GM12878 (cell line): Measurements from ENCODE around the gene CHID1. TPM values are rescaled to one million over a fixed set of nuclear protein-coding genes. Genes with fewer than 3 reads are reported as not detected.

Source experiments
- ATAC-seq: fragments of 200-7000 bp; cut with Tn5 transposase; 3 replicates; pipeline ENCODE4 v1.9.1; 2020; ENCODE audit warnings: mild to moderate bottlenecking, moderate library complexity
- BruUV-seq: library from RNA; stranded (reverse); fragments of 400-500 nt; replicated peaks from 2 replicates; lab custom pipeline; 2021; lab: Mats Ljungman, UMichigan
- CTCF ChIA-PET: fragments of 300-600 bp; sonication (Branson Sonifier 250); formaldehyde crosslinking; extraction: SDS; loops from one replicate; lab custom pipeline; 2021; ENCODE audit warnings: inconsistent platforms; lab: Yijun Ruan, JAX
- POLR2A ChIA-PET: fragments of 350-600 bp; formaldehyde crosslinking; extraction: SDS; loops from one replicate; lab custom pipeline; 2021; ENCODE audit warnings: inconsistent platforms; lab: Charles Lee
- RAD21 ChIA-PET: fragments of 300-600 bp; sonication (Branson Sonifier 250); formaldehyde crosslinking; loops from one replicate; lab custom pipeline; 2023; ENCODE audit warnings: antibody characterized with exemption; ENCODE audit not compliant: unreplicated experiment; lab: Charles Lee
- SMC1A ChIA-PET: fragments of 300-600 bp; sonication (Branson Sonifier 250); formaldehyde crosslinking; loops from one replicate; lab custom pipeline; 2023; ENCODE audit not compliant: unreplicated experiment, uncharacterized antibody; lab: Charles Lee
- DNase-seq: peaks from one replicate; pipeline ENCODE4 v3.0.0-alpha.2; 2011; ENCODE audit warnings: low read depth, low spot score
- FAIRE-seq: peaks from 3 replicates; lab custom pipeline; 2011; peaks lifted over from hg19 to GRCh38; lab: Jason Lieb, UNC
- H2AFZ ChIP-seq: 2 replicates; pipeline ENCODE4 v1.6.0; 2011; ENCODE audit warnings: low read depth, low read length, control low read depth; ENCODE audit not compliant: control insufficient read depth
- H3K27ac ChIP-seq: 2 replicates; pipeline ENCODE4 v1.5.1; 2011; ENCODE audit warnings: control low read depth; ENCODE audit not compliant: control insufficient read depth, insufficient read depth
- H3K27me3 ChIP-seq, 2 experiments: replicated peaks in 1 of 2; 2 replicates each; pipeline versions ENCODE4 v1.6.0 to v1.6.1; 2011; ENCODE audit warnings: low read length in 1 of 2; ENCODE audit not compliant: control insufficient read depth in 2 of 2, insufficient read depth in 2 of 2
- H3K36me3 ChIP-seq, 2 experiments: 2 replicates each; pipeline ENCODE4 v1.5.1; 2011; ENCODE audit warnings: low read length in 1 of 2; ENCODE audit not compliant: control insufficient read depth in 2 of 2, insufficient read depth in 2 of 2
- H3K4me1 ChIP-seq: 2 replicates; pipeline ENCODE4 v1.6.1; 2011; ENCODE audit warnings: mild to moderate bottlenecking, low read length, moderate library complexity, mixed read lengths; ENCODE audit not compliant: control insufficient read depth, insufficient read depth
- H3K4me2 ChIP-seq: 2 replicates; pipeline ENCODE4 v1.6.0; 2011; ENCODE audit warnings: control low read depth; ENCODE audit not compliant: control insufficient read depth, insufficient read depth
- H3K4me3 ChIP-seq: fragments of 200-600 bp; sonication (generic); 2 replicates; pipeline ENCODE4 v1.5.1; 2016
- H3K79me2 ChIP-seq: 2 replicates; pipeline ENCODE4 v1.6.0; 2011; ENCODE audit warnings: low read length; ENCODE audit not compliant: control insufficient read depth, insufficient read depth
- H3K9ac ChIP-seq: 2 replicates; pipeline ENCODE4 v1.8.0; 2011; ENCODE audit warnings: low read length, control low read depth, mixed read lengths; ENCODE audit not compliant: control insufficient read depth, insufficient read depth
- H3K9me3 ChIP-seq: replicated peaks from 3 replicates; pipeline ENCODE4 v1.5.1; 2011; ENCODE audit warnings: mild to moderate bottlenecking, low read length; ENCODE audit not compliant: control insufficient read depth, insufficient read depth
- H4K20me1 ChIP-seq: 2 replicates; pipeline ENCODE4 v1.6.0; 2011; ENCODE audit not compliant: control insufficient read depth, insufficient read depth
- ASH2L ChIP-seq: fragments of 300-600, 200-600 bp; sonication (generic); IDR thresholded peaks from 2 replicates; pipeline ENCODE4 v1.6.1; 2017; ENCODE audit warnings: low read depth, mild to moderate bottlenecking, borderline replicate concordance
- CREB1 ChIP-seq: IDR thresholded peaks from 2 replicates; pipeline ENCODE4 v1.6.1; 2012; ENCODE audit warnings: low read depth, mild to moderate bottlenecking, inconsistent platforms
- ESRRA ChIP-seq: IDR thresholded peaks from 2 replicates; pipeline ENCODE4 v1.6.1; 2012; ENCODE audit warnings: mild to moderate bottlenecking, low read length, improper control_type of control experiment
- FOXK2 ChIP-seq: fragments of 450-650 bp; IDR thresholded peaks from 2 replicates; pipeline ENCODE4 v1.6.1; 2017; ENCODE audit warnings: mild to moderate bottlenecking, moderate library complexity
- IKZF1 ChIP-seq: fragments of 450-650 bp; conservative IDR thresholded peaks from 2 replicates; pipeline ENCODE4 v1.6.1; 2017; ENCODE audit warnings: antibody characterized with exemption, mild to moderate bottlenecking
- MEF2B ChIP-seq: fragments of 450-650 bp; IDR thresholded peaks from 2 replicates; pipeline ENCODE4 v1.6.1; 2018; ENCODE audit warnings: mild to moderate bottlenecking, moderate library complexity; ENCODE audit not compliant: partially characterized antibody, poor library complexity, severe bottlenecking
- MTA3 ChIP-seq: IDR thresholded peaks from 2 replicates; pipeline ENCODE4 v1.6.1; 2012; ENCODE audit warnings: low read length, inconsistent platforms, borderline replicate concordance
- NR2C2 ChIP-seq: IDR thresholded peaks from 2 replicates; pipeline ENCODE4 v1.6.1; 2011; ENCODE audit warnings: borderline replicate concordance, low read depth; ENCODE audit not compliant: control insufficient read depth, insufficient read length
- STAT3 ChIP-seq: IDR thresholded peaks from 2 replicates; pipeline ENCODE4 v1.6.1; 2011; ENCODE audit warnings: low read depth, low read length, improper control_type of control experiment
- ZNF217 ChIP-seq: fragments of 450-650 bp; IDR thresholded peaks from 2 replicates; pipeline ENCODE4 v1.6.1; 2017; ENCODE audit warnings: antibody characterized with exemption, mild to moderate bottlenecking
- ZNF384 ChIP-seq: IDR thresholded peaks from 2 replicates; pipeline ENCODE4 v1.6.1; 2012; ENCODE audit warnings: low read depth, mild to moderate bottlenecking, low read length, improper control_type of control experiment, borderline replicate concordance
- WGBS: methylation state at CpG from one replicate; pipeline ENCODE4 v1.1.6; 2016; ENCODE audit warnings: low lambda C conversion rate; ENCODE audit not compliant: insufficient replicate concordance, insufficient coverage; ENCODE audit errors: missing lambda C conversion rate; 5-methylcytosine and 5-hydroxymethylcytosine counted together
- in situ Hi-C: fragments of 300-500 bp; cut with MboI; formaldehyde crosslinking; loops from 9 replicates; pipeline ENCODE4 v1.14.3; 2018; ENCODE audit warnings: mixed read lengths
- intact Hi-C: fragments of 100-400 bp; cut with micrococcal nuclease; formaldehyde crosslinking; loops from one replicate; pipeline ENCODE4 v1.14.2; 2022; ENCODE audit not compliant: unreplicated experiment
- polyA plus RNA-seq, 11 experiments: library from polyadenylated mRNA; depleted of rRNA in 4 of 11; unstranded in 6 of 11; stranded (reverse) in 5 of 11; fragments of >200 nt; fragmentation: Nextera tagmentation in 4 of 11; fragmentation: Illumina TruSeq in 1 of 11; extraction: Ambion mirVana in 4 of 11; extraction: Trizol in 1 of 11; gene quantifications; 1 replicate in 1 of 11; 2 replicates in 10 of 11; pipeline versions ENCODE4 v1.2.1 to v1.2.3, GENCODE V29; 2011 to 2016; ENCODE audit warnings: inconsistent platforms in 2 of 11, missing spikeins in 2 of 11, low read depth in 1 of 11
- total RNA-seq, 4 experiments: library from RNA; depleted of rRNA in 3 of 4; stranded (reverse); fragments of >200 nt in 3 of 4; fragmentation: Illumina TruSeq in 1 of 4; extraction: Trizol in 1 of 4; gene quantifications; 2 replicates each; pipeline versions ENCODE4 v1.2.1 to v1.2.3, GENCODE V29; 2013 to 2021
- TF ChIP-seq, protein P1 (sequence below): fragments of 450-650 bp; conservative IDR thresholded peaks from 2 replicates; pipeline ENCODE4 v1.6.1; 2017; ENCODE audit warnings: mild to moderate bottlenecking, moderate library complexity
- TF ChIP-seq, protein P2 (sequence below): IDR thresholded peaks from 2 replicates; pipeline ENCODE4 v1.6.1; 2011; ENCODE audit warnings: low read depth, mild to moderate bottlenecking, low read length, moderate library complexity, borderline replicate concordance; ENCODE audit errors: extremely low read depth
- TF ChIP-seq, protein P3 (sequence below): fragments of 450-650 bp; IDR thresholded peaks from 2 replicates; pipeline ENCODE4 v1.6.1; 2017; ENCODE audit warnings: mild to moderate bottlenecking
- TF ChIP-seq, protein P4 (sequence below): fragments of 450-650 bp; IDR thresholded peaks from 2 replicates; pipeline ENCODE4 v1.6.1; 2017; ENCODE audit warnings: mild to moderate bottlenecking, low read depth, inconsistent platforms; ENCODE audit not compliant: poor library complexity, severe bottlenecking
- TF ChIP-seq, protein P5 (sequence below): IDR thresholded peaks from 2 replicates; pipeline ENCODE4 v1.6.1; 2012; ENCODE audit warnings: low read length, inconsistent platforms

Gene CHID1
- total and polyA plus RNA-seq, 10 of the 15 experiments (the other 5 are each of a cell fraction or from before 2014, with no cell fraction given): 4.8 to 75.2 (median 30.1) TPM

DNA sequence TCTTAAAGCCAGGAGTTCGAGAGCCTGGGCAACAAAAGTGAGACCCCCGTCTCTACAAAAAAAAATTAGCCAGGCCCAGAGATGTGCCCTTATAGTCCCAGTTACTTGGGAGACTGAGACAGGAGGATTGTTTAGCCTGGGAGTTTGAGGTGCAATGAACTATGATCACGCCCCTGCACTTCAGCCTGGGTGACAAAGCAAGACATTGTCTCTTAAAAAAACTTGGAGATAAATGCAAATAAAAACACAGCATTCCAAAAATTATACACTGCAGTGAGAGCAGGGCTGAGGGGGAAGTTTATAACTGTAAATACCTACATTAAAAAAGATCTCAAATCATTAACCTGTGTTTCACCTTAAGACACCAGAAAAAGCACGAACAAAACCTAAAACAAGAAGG lies 37.1 kb upstream of the CHID1 start (continued):
- TF ChIP-seq, protein P1, sequence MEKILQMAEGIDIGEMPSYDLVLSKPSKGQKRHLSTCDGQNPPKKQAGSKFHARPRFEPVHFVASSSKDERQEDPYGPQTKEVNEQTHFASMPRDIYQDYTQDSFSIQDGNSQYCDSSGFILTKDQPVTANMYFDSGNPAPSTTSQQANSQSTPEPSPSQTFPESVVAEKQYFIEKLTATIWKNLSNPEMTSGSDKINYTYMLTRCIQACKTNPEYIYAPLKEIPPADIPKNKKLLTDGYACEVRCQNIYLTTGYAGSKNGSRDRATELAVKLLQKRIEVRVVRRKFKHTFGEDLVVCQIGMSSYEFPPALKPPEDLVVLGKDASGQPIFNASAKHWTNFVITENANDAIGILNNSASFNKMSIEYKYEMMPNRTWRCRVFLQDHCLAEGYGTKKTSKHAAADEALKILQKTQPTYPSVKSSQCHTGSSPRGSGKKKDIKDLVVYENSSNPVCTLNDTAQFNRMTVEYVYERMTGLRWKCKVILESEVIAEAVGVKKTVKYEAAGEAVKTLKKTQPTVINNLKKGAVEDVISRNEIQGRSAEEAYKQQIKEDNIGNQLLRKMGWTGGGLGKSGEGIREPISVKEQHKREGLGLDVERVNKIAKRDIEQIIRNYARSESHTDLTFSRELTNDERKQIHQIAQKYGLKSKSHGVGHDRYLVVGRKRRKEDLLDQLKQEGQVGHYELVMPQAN: no peak
- no peak for TF ChIP-seq MEF2B

DNA sequence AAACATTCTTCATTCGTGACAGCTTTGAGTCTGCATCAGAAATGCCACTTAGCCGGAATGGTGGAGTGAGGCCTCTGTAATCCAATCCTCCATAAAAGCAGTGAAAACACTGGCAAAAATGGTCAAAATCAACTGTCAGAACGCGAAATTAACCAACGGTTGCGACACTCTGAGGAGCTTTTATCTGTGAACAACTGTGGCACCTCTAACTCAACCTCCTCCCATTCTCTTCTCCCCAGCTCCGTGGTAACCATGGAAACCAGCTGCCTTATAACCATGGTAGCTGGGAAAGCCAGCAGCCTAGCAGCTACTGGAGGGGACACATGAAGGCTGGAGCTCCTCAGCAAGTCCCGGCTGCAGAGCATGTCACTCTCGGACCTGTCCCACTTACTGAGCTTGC lies 35.4 kb upstream of the CHID1 start:
- Histone ChIP-seq H3K79me2 (peaks cover 4% of the 10 kb centered on the region), H3K4me3 (no peak overlapping the region), H2AFZ (no peak overlapping the region), H4K20me1 (no peaks in the 10 kb centered on the region), H3K9me3 (no peaks in the 10 kb centered on the region; the same call in 1 of the 3 replicates), H3K36me3 (peaks cover 3 to 9% of the 10 kb centered on the region in 2 experiments), H3K4me1 (no peaks in the 10 kb centered on the region), H3K27me3 (no peaks in the 10 kb centered on the region), H3K9ac (no peak overlapping the region), H3K27ac (no peak overlapping the region), H3K4me2 (no peak overlapping the region)
- FAIRE-seq (no peak), DNase-seq (no peak), ATAC-seq (no peak)
- ChIA-PET CTCF (no interaction called here), POLR2A (no interaction called here), RAD21 (no interaction called here), SMC1A (no interaction called here)
- BruUV-seq: no TSS peak
- 89% methylated on average over 9 of the region's 9 CpGs for WGBS
- intact Hi-C loops: no loop called here
- in situ Hi-C loops: no loop called here
- no peak for TF ChIP-seq ZNF217
- TF ChIP-seq FOXK2: no peak
- TF ChIP-seq MTA3: no peak
- TF ChIP-seq, protein P2, sequence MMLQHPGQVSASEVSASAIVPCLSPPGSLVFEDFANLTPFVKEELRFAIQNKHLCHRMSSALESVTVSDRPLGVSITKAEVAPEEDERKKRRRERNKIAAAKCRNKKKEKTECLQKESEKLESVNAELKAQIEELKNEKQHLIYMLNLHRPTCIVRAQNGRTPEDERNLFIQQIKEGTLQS: no peak
- no peak for TF ChIP-seq ESRRA
- no peak for TF ChIP-seq STAT3
- TF ChIP-seq, protein P3, sequence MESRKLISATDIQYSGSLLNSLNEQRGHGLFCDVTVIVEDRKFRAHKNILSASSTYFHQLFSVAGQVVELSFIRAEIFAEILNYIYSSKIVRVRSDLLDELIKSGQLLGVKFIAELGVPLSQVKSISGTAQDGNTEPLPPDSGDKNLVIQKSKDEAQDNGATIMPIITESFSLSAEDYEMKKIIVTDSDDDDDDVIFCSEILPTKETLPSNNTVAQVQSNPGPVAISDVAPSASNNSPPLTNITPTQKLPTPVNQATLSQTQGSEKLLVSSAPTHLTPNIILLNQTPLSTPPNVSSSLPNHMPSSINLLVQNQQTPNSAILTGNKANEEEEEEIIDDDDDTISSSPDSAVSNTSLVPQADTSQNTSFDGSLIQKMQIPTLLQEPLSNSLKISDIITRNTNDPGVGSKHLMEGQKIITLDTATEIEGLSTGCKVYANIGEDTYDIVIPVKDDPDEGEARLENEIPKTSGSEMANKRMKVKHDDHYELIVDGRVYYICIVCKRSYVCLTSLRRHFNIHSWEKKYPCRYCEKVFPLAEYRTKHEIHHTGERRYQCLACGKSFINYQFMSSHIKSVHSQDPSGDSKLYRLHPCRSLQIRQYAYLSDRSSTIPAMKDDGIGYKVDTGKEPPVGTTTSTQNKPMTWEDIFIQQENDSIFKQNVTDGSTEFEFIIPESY: no peak
- TF ChIP-seq NR2C2: no peak
- TF ChIP-seq ZNF384: no peak
- TF ChIP-seq, protein P4, sequence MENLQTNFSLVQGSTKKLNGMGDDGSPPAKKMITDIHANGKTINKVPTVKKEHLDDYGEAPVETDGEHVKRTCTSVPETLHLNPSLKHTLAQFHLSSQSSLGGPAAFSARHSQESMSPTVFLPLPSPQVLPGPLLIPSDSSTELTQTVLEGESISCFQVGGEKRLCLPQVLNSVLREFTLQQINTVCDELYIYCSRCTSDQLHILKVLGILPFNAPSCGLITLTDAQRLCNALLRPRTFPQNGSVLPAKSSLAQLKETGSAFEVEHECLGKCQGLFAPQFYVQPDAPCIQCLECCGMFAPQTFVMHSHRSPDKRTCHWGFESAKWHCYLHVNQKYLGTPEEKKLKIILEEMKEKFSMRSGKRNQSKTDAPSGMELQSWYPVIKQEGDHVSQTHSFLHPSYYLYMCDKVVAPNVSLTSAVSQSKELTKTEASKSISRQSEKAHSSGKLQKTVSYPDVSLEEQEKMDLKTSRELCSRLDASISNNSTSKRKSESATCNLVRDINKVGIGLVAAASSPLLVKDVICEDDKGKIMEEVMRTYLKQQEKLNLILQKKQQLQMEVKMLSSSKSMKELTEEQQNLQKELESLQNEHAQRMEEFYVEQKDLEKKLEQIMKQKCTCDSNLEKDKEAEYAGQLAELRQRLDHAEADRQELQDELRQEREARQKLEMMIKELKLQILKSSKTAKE: no peak
- TF ChIP-seq, protein P5, sequence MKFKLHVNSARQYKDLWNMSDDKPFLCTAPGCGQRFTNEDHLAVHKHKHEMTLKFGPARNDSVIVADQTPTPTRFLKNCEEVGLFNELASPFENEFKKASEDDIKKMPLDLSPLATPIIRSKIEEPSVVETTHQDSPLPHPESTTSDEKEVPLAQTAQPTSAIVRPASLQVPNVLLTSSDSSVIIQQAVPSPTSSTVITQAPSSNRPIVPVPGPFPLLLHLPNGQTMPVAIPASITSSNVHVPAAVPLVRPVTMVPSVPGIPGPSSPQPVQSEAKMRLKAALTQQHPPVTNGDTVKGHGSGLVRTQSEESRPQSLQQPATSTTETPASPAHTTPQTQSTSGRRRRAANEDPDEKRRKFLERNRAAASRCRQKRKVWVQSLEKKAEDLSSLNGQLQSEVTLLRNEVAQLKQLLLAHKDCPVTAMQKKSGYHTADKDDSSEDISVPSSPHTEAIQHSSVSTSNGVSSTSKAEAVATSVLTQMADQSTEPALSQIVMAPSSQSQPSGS: no peak
- no peak for TF ChIP-seq IKZF1
- no peak for TF ChIP-seq CREB1
- TF ChIP-seq ASH2L: no peak
